ENCODE data around the gene SPSB3. TPM values are rescaled to one million over a fixed set of nuclear protein-coding genes. Genes with fewer than 3 reads are reported as not detected.

Gene SPSB3
- total and polyA plus RNA-seq, 10 donors: 41.4 to 266 (median 90.0) TPM

GRCh38 chr16:1762196-1762878 is 20.0 kb downstream of the SPSB3 start:
- intact Hi-C loops (cut with DNase I; ENCODE audit: low total_unique reads): no loop called here
- Histone ChIP-seq H3K4me3 (no peak overlapping the region), H3K4me1 (peaks cover 0 to 2% (median 0%) of the 10 kb centered on the region in 6 donors), H3K9me3 (no peaks in the 10 kb centered on the region), H3K36me3 (peaks cover 0 to 100% (median 85%) of the 10 kb centered on the region in 6 donors), H3K27ac (no peak overlapping the region), H3K27me3 (replicated peaks in 1 of 7) (no peaks in the 10 kb centered on the region)
- peak in 2 of 3 donors; percentile 29 to 44 for TF ChIP-seq POLR2AphosphoS5 (IDR thresholded peaks at IDR 0.05)
- TF ChIP-seq, protein P1, sequence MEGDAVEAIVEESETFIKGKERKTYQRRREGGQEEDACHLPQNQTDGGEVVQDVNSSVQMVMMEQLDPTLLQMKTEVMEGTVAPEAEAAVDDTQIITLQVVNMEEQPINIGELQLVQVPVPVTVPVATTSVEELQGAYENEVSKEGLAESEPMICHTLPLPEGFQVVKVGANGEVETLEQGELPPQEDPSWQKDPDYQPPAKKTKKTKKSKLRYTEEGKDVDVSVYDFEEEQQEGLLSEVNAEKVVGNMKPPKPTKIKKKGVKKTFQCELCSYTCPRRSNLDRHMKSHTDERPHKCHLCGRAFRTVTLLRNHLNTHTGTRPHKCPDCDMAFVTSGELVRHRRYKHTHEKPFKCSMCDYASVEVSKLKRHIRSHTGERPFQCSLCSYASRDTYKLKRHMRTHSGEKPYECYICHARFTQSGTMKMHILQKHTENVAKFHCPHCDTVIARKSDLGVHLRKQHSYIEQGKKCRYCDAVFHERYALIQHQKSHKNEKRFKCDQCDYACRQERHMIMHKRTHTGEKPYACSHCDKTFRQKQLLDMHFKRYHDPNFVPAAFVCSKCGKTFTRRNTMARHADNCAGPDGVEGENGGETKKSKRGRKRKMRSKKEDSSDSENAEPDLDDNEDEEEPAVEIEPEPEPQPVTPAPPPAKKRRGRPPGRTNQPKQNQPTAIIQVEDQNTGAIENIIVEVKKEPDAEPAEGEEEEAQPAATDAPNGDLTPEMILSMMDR (IDR thresholded peaks at IDR 0.05 in 8 of 11, conservative IDR thresholded peaks at IDR 0.05 in 3 of 11): no peak
- WGBS, 5 donors: 90 to 94% (median 92%) methylated on average over 26 to 30 of the region's 30 CpGs
- DNase-seq: no peak

- DNase-seq: peak; percentile 58
- 92 to 96% (median 93%) methylated on average over 10 to 15 of the region's 15 CpGs for WGBS, 5 donors
- Histone ChIP-seq H3K27ac (no peak overlapping the region), H3K9me3 (no peaks in the 10 kb centered on the region), H3K4me1 (peaks cover 0 to 8% (median 0%) of the 10 kb centered on the region in 6 donors), H3K36me3 (peaks cover 0 to 100% (median 80%) of the 10 kb centered on the region in 6 donors), H3K27me3 (replicated peaks in 1 of 7) (no peaks in the 10 kb centered on the region), H3K4me3 (no peak overlapping the region)
- TF ChIP-seq POLR2AphosphoS5 (IDR thresholded peaks at IDR 0.05) (no peak), POLR2A (IDR thresholded peaks at IDR 0.05) (no peak)
- TF ChIP-seq, protein P1 (IDR thresholded peaks at IDR 0.05 in 8 of 11, conservative IDR thresholded peaks at IDR 0.05 in 3 of 11): no peak
- intact Hi-C loops (cut with DNase I; ENCODE audit: low total_unique reads): no loop called here
These were observed 20.6 kb downstream of the SPSB3 start for GRCh38 chr16:1761751-1762150.

GRCh38 chr16:1760911-1761310 is 21.5 kb downstream of the SPSB3 start:
- 84 to 97% (median 94%) methylated on average over 10 to 15 of the region's 15 CpGs for WGBS, 5 donors
- Histone ChIP-seq H3K27me3 (replicated peaks in 1 of 7) (no peaks in the 10 kb centered on the region), H3K9me3 (no peaks in the 10 kb centered on the region), H3K4me1 (peaks cover 0 to 8% (median 0%) of the 10 kb centered on the region in 6 donors), H3K36me3 (peaks cover 0 to 98% (median 72%) of the 10 kb centered on the region in 6 donors), H3K27ac (no peak overlapping the region), H3K4me3 (no peak overlapping the region)
- intact Hi-C loops (cut with DNase I; ENCODE audit: low total_unique reads): no loop called here
- no peak for DNase-seq
- peak in 1 of 3 donors; percentile 42 for TF ChIP-seq POLR2AphosphoS5 (IDR thresholded peaks at IDR 0.05)
- TF ChIP-seq, protein P1 (IDR thresholded peaks at IDR 0.05 in 8 of 11, conservative IDR thresholded peaks at IDR 0.05 in 3 of 11): no peak

DNA sequence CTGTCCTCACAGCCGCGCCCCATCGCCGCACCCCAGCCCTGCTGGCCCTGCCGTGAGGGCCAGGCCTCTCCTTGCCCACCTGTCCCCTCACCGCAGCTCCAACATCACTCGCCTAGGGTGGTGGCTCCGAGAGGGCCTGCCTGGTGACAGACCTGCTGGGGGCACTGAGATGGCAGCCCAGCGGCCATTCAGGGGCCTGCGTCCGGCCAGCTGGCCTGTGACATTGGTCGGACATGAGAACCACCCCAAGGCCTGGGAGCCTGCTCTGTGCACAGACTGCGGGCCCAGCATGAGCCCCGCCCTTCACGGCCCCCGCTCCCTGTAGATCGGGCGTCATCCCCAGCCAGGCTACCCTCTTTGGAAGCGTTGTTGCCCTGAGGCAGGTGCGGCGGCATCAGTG is 22.9 kb downstream of the SPSB3 start:
- Histone ChIP-seq H3K4me3 (no peak overlapping the region), H3K27me3 (replicated peaks in 1 of 7) (no peaks in the 10 kb centered on the region), H3K4me1 (peaks cover 0 to 8% (median 0%) of the 10 kb centered on the region in 6 donors), H3K36me3 (peaks cover 0 to 98% (median 61%) of the 10 kb centered on the region in 6 donors), H3K27ac (no peak overlapping the region), H3K9me3 (no peaks in the 10 kb centered on the region)
- intact Hi-C loops (cut with DNase I; ENCODE audit: low total_unique reads): no loop called here
- no peak for TF ChIP-seq POLR2AphosphoS5 (IDR thresholded peaks at IDR 0.05)
- TF ChIP-seq, protein P1 (IDR thresholded peaks at IDR 0.05 in 8 of 11, conservative IDR thresholded peaks at IDR 0.05 in 3 of 11): no peak
- no peak for TF ChIP-seq POLR2A (IDR thresholded peaks at IDR 0.05)
- 94 to 97% (median 96%) methylated on average over 16 to 21 of the region's 21 CpGs for WGBS, 5 donors
- DNase-seq: peak; percentile 50
